H9 (cell line): ENCODE measurements around the gene THBS3. TPM values are rescaled to one million over a fixed set of nuclear protein-coding genes. Genes with fewer than 3 reads are reported as not detected.

Source experiments
- DNase-seq: peaks from one replicate; pipeline ENCODE4 v3.0.0-alpha.2; 2017
- H2AFZ ChIP-seq: one replicate; pipeline ENCODE4 v1.6.1; 2013; ENCODE audit warnings: mild to moderate bottlenecking, low read length, control low read depth, moderate library complexity
- H2AK5ac ChIP-seq: 2 replicates; pipeline ENCODE4 v1.6.1; 2013; ENCODE audit warnings: low read length, control low read depth, mixed read lengths; ENCODE audit not compliant: insufficient read length
- H2BK120ac ChIP-seq: one replicate; pipeline ENCODE4 v1.6.1; 2013; ENCODE audit warnings: low read depth, mild to moderate bottlenecking, low read length, control low read depth, inconsistent platforms; ENCODE audit not compliant: poor library complexity, severe bottlenecking
- H2BK12ac ChIP-seq: 2 replicates; pipeline ENCODE4 v1.6.1; 2013; ENCODE audit warnings: low read length, control low read depth, mixed read lengths, low read depth; ENCODE audit not compliant: insufficient read length
- H2BK15ac ChIP-seq: 2 replicates; pipeline ENCODE4 v1.6.1; 2013; ENCODE audit warnings: low read depth, low read length, control low read depth
- H2BK20ac ChIP-seq: one replicate; pipeline ENCODE4 v1.6.1; 2013; ENCODE audit warnings: low read depth, mild to moderate bottlenecking, low read length, control low read depth, inconsistent platforms; ENCODE audit not compliant: poor library complexity, severe bottlenecking
- H2BK5ac ChIP-seq: 2 replicates; pipeline ENCODE4 v1.6.1; 2013; ENCODE audit warnings: low read length, control low read depth, mixed read lengths; ENCODE audit not compliant: insufficient read length
- H3K14ac ChIP-seq: 2 replicates; pipeline ENCODE4 v1.6.1; 2013; ENCODE audit warnings: low read length, control low read depth; ENCODE audit not compliant: insufficient read depth
- H3K18ac ChIP-seq: 2 replicates; pipeline ENCODE4 v1.6.1; 2013; ENCODE audit warnings: low read depth, mild to moderate bottlenecking, mixed read lengths, low read length, control low read depth; ENCODE audit not compliant: insufficient read length
- H3K23ac ChIP-seq: 2 replicates; pipeline ENCODE4 v1.6.1; 2013; ENCODE audit warnings: low read length, control low read depth, mixed read lengths, low read depth; ENCODE audit not compliant: insufficient read length
- H3K23me2 ChIP-seq: 2 replicates; pipeline ENCODE4 v1.6.1; 2013; ENCODE audit warnings: low read depth, mild to moderate bottlenecking, mixed read lengths, low read length, control low read depth; ENCODE audit not compliant: insufficient read length, poor library complexity, severe bottlenecking
- H3K27ac ChIP-seq: 2 replicates; pipeline ENCODE4 v1.5.1; 2013; ENCODE audit warnings: low read length, control low read depth, mixed read lengths, low read depth; ENCODE audit not compliant: insufficient read length
- H3K27me3 ChIP-seq: 2 replicates; pipeline ENCODE4 v1.6.1; 2013; ENCODE audit warnings: low read length, control low read depth, inconsistent platforms; ENCODE audit not compliant: insufficient read depth
- H3K4ac ChIP-seq: 2 replicates; pipeline ENCODE4 v1.6.1; 2013; ENCODE audit warnings: low read depth, mild to moderate bottlenecking, control low read depth, inconsistent platforms, low read length, moderate library complexity
- H3K4me1 ChIP-seq: 2 replicates; pipeline ENCODE4 v1.6.1; 2013; ENCODE audit warnings: low read length, control low read depth, inconsistent platforms; ENCODE audit not compliant: insufficient read depth
- H3K4me2 ChIP-seq: 2 replicates; pipeline ENCODE4 v1.6.1; 2013; ENCODE audit warnings: low read length, control low read depth, mixed read lengths; ENCODE audit not compliant: insufficient read length, insufficient read depth
- H3K56ac ChIP-seq: 2 replicates; pipeline ENCODE4 v1.6.1; 2013; ENCODE audit warnings: low read depth, mild to moderate bottlenecking, mixed read lengths, low read length, control low read depth; ENCODE audit not compliant: insufficient read length
- H3K79me1 ChIP-seq: 2 replicates; pipeline ENCODE4 v1.6.1; 2013; ENCODE audit warnings: low read depth, mild to moderate bottlenecking, moderate library complexity, low read length, control low read depth, inconsistent platforms; ENCODE audit not compliant: insufficient read depth, poor library complexity, severe bottlenecking
- H3K79me2 ChIP-seq: 2 replicates; pipeline ENCODE4 v1.6.1; 2013; ENCODE audit warnings: low read length, control low read depth, inconsistent platforms; ENCODE audit not compliant: insufficient read depth
- H3K9ac ChIP-seq: 2 replicates; pipeline ENCODE4 v1.6.1; 2013; ENCODE audit warnings: low read length, control low read depth, mixed read lengths; ENCODE audit not compliant: insufficient read length; ENCODE audit errors: extremely low read depth
- H3K9me3 ChIP-seq: one replicate; pipeline ENCODE4 v1.6.1; 2013; ENCODE audit warnings: low read depth, low read length, inconsistent platforms; ENCODE audit not compliant: control insufficient read depth
- H3T11ph ChIP-seq: one replicate; pipeline ENCODE4 v1.6.1; 2013; ENCODE audit warnings: mild to moderate bottlenecking, low read length, control low read depth, inconsistent platforms
- H4K20me1 ChIP-seq: one replicate; pipeline ENCODE4 v1.6.1; 2013; ENCODE audit not compliant: control insufficient read depth, insufficient read length, insufficient read depth
- H4K5ac ChIP-seq: 2 replicates; pipeline ENCODE4 v1.6.1; 2013; ENCODE audit warnings: low read depth, mild to moderate bottlenecking, mixed read lengths, low read length, control low read depth; ENCODE audit not compliant: insufficient read length
- H4K8ac ChIP-seq: replicated peaks from 2 replicates; pipeline ENCODE4 v1.6.1; 2013; ENCODE audit warnings: low read length, control low read depth, mixed read lengths, low read depth; ENCODE audit not compliant: insufficient read length
- H4K91ac ChIP-seq: 2 replicates; pipeline ENCODE4 v1.6.1; 2013; ENCODE audit warnings: low read depth, mild to moderate bottlenecking, moderate library complexity, mixed read lengths, low read length, control low read depth; ENCODE audit not compliant: insufficient read length
- H3K27ac Mint-ChIP-seq, 3 experiments: 2 replicates in 2 of 3; 3 replicates in 1 of 3; pipeline ENCODE4 v1.8.0; 2020 to 2021; ENCODE audit warnings: mixed read lengths in 3 of 3, mild to moderate bottlenecking in 1 of 3, moderate library complexity in 1 of 3
- H3K27me3 Mint-ChIP-seq: 2 replicates; pipeline ENCODE4 v1.8.0; 2021; ENCODE audit warnings: low read depth, mild to moderate bottlenecking, moderate library complexity, mixed read lengths
- H3K36me3 Mint-ChIP-seq, 3 experiments: 2 replicates in 2 of 3; 3 replicates in 1 of 3; pipeline ENCODE4 v1.8.0; 2020 to 2021; ENCODE audit warnings: low read depth in 3 of 3, mixed read lengths in 3 of 3; ENCODE audit not compliant: insufficient read depth in 1 of 3
- H3K4me1 Mint-ChIP-seq, 2 experiments: 2 replicates each; pipeline ENCODE4 v1.8.0; 2020; ENCODE audit warnings: mixed read lengths in 2 of 2
- H3K4me3 Mint-ChIP-seq, 2 experiments: 2 replicates in 1 of 2; 3 replicates in 1 of 2; pipeline ENCODE4 v1.8.0; 2020 to 2021; ENCODE audit warnings: mild to moderate bottlenecking in 2 of 2, mixed read lengths in 2 of 2, moderate library complexity in 1 of 2
- H3K9me3 Mint-ChIP-seq, 2 experiments: 2 replicates in 1 of 2; 3 replicates in 1 of 2; pipeline ENCODE4 v1.8.0; 2020; ENCODE audit warnings: mild to moderate bottlenecking in 2 of 2, mixed read lengths in 2 of 2, moderate library complexity in 1 of 2
- CTCF ChIP-seq: fragments of 200-600 bp; sonication (generic); conservative IDR thresholded peaks from 3 replicates; pipeline ENCODE4 v1.8.0; 2021; ENCODE audit warnings: antibody characterized with exemption, mild to moderate bottlenecking
- WGBS: extraction: QIAGEN DNeasy Blood & Tissue Kit; methylation state at CpG from one replicate; pipeline ENCODE4 v1.1.7; 2013; ENCODE audit warnings: missing lambda C conversion rate, low lambda C conversion rate, mixed read lengths; ENCODE audit not compliant: insufficient read length; ENCODE audit errors: extremely low coverage; 5-methylcytosine and 5-hydroxymethylcytosine counted together
- total RNA-seq: library from RNA; stranded (reverse); gene quantifications from 2 replicates; pipeline ENCODE4 v1.2.1, GENCODE V29; 2021

The THBS3 gene
- total RNA-seq, 1 experiment from 2014 or later, result 5.9 TPM

- no peak within 1 kb of the TSS for H3K4ac ChIP-seq
- no peaks in the 10 kb centered on the region for H3K9me3 ChIP-seq
- H3K79me1 ChIP-seq, result no peaks in the 10 kb centered on the region
- no peaks in the 10 kb centered on the region for H4K20me1 ChIP-seq
- no peak within 1 kb of the TSS for H4K8ac ChIP-seq
- H3K23ac ChIP-seq, result no peak within 1 kb of the TSS
- Mint-ChIP-seq H3K27ac (peak within 1 kb of the TSS in 2 of 3 experiments; percentile 70 to 90), H3K9me3 (no peaks in the 10 kb centered on the region), H3K4me3 (peak within 1 kb of the TSS; percentile 73 to 88), H3K4me1 (peaks cover 29 to 30% of the 10 kb centered on the region in 2 experiments), H3K36me3 (peaks cover 11 to 36% (median 31%) of the 10 kb centered on the region in 3 experiments; a peak in 6 of 7 replicates), H3K27me3 (no peaks in the 10 kb centered on the region; the same call in 1 of the 2 replicates)
- WGBS, result no CpG with 5 or more reads among the region's 54 CpGs
- H3K79me2 ChIP-seq, result no peaks in the 10 kb centered on the region
- peak; percentile 94 for DNase-seq
- no peak within 1 kb of the TSS for H2AFZ ChIP-seq
- no peak within 1 kb of the TSS for H4K91ac ChIP-seq
- peak; percentile 32; the same call in 1 of the 3 replicates for TF ChIP-seq CTCF
- H3K18ac ChIP-seq, result no peak within 1 kb of the TSS
- no peaks in the 10 kb centered on the region for H3K27me3 ChIP-seq
- H3K23me2 ChIP-seq, result peaks cover 14% of the 10 kb centered on the region
- no peak within 1 kb of the TSS for H2BK5ac ChIP-seq
- H3K56ac ChIP-seq, result no peak within 1 kb of the TSS
- peak within 1 kb of the TSS; percentile 55; the same call in 1 of the 2 replicates for H3K14ac ChIP-seq
- peak within 1 kb of the TSS; percentile 26 for H3K9ac ChIP-seq
- no peak within 1 kb of the TSS for H2BK20ac ChIP-seq
- H2AK5ac ChIP-seq, result no peak within 1 kb of the TSS
- no peak within 1 kb of the TSS for H3T11ph ChIP-seq
- H3K4me2 ChIP-seq, result peak within 1 kb of the TSS; percentile 67
- H2BK12ac ChIP-seq, result no peak within 1 kb of the TSS
- no peak within 1 kb of the TSS for H2BK120ac ChIP-seq
- no peak within 1 kb of the TSS; the same call in 1 of the 2 replicates for H2BK15ac ChIP-seq
- peaks cover 4% of the 10 kb centered on the region; the same call in 1 of the 2 replicates for H3K4me1 ChIP-seq
- H4K5ac ChIP-seq, result no peak within 1 kb of the TSS
- no peak within 1 kb of the TSS for H3K27ac ChIP-seq
Measured at GRCh38 chr1:155255243-155256007, 47.7 kb upstream of the THBS3 start, which contains the start of gene ENTREP3. Gene ENTREP3, minus strand, starts transcription at chr1:155255483. Its CDS starts 606 bp downstream, at chr1:155254877.
